ENCODE results near the gene NETO2. TPM values are rescaled to one million over a fixed set of nuclear protein-coding genes. Genes with fewer than 3 reads are reported as not detected.
"Not testable (repeated sequence)": the region's sequence is repeated elsewhere in the genome, so short reads cannot be mapped to it uniquely, and the experiment has no call there.

Gene NETO2
- total and polyA plus RNA-seq, 2 donors (not counting 1 experiment from before 2014, with no cell fraction given): 3.0 to 13.2 TPM

GRCh38 chr16:47113130-47113529 is 30.6 kb downstream of the NETO2 start:
- no peak overlapping the region for H3K9ac ChIP-seq (ENCODE audit: insufficient read depth, low read length)

GRCh38 chr16:47110939-47111338 is 32.8 kb downstream of the NETO2 start:
- Histone ChIP-seq H4K20me1 (ENCODE audit: control insufficient read depth, extremely low read depth, insufficient read depth, low read length) (no peaks in the 10 kb centered on the region), H3K4me2 (ENCODE audit: extremely low read depth, insufficient read depth, low read length) (no peak overlapping the region), H3K9ac (ENCODE audit: insufficient read depth, low read length) (no peak overlapping the region), H2AFZ (ENCODE audit: low read length) (no peak overlapping the region), H3K4me1 (ENCODE audit: control insufficient read depth, extremely low read depth, insufficient read depth, low read length) (no peaks in the 10 kb centered on the region), H3K27ac (ENCODE audit: insufficient read depth, low read length) (no peak overlapping the region), H3K36me3 (ENCODE audit: control insufficient read depth, insufficient read depth, low read length) (no peaks in the 10 kb centered on the region), H3K4me3 (replicated peaks in 1 of 4; ENCODE audit: control extremely low read depth in 1 of 4, insufficient read depth in 1 of 4, low read depth in 3 of 4, low read length in 4 of 4) (no peak overlapping the region), H3K27me3 (ENCODE audit: control insufficient read depth, insufficient read depth, low read length) (no peaks in the 10 kb centered on the region), H3K9me3 (ENCODE audit: control insufficient read depth, insufficient read depth, low read depth, low read length) (no peaks in the 10 kb centered on the region), H3K79me2 (ENCODE audit: control insufficient read depth, insufficient read depth, low read length) (no peaks in the 10 kb centered on the region)
- DNase-seq (ENCODE audit: low read depth in 2 of 2): no peak
- no peak for TF ChIP-seq CTCF (conservative IDR thresholded peaks at IDR 0.05 in 1 of 2, IDR thresholded peaks at IDR 0.05 in 1 of 2; ENCODE audit: low read depth in 1 of 2, low read length in 2 of 2)
- TF ChIP-seq EZH2 (IDR thresholded peaks at IDR 0.05; ENCODE audit: low read length, missing control alignments): no peak

More at GRCh38 chr16:47113130-47113529, 30.6 kb downstream of the NETO2 start:
- no peak overlapping the region for H3K4me3 ChIP-seq (replicated peaks in 1 of 4; ENCODE audit: control extremely low read depth in 1 of 4, insufficient read depth in 1 of 4, low read depth in 3 of 4, low read length in 4 of 4)
- no peaks in the 10 kb centered on the region for H3K4me1 ChIP-seq (ENCODE audit: control insufficient read depth, extremely low read depth, insufficient read depth, low read length)
- H3K4me2 ChIP-seq (ENCODE audit: extremely low read depth, insufficient read depth, low read length): no peak overlapping the region
- H3K27me3 ChIP-seq (ENCODE audit: control insufficient read depth, insufficient read depth, low read length): no peaks in the 10 kb centered on the region
- no peak for TF ChIP-seq CTCF (conservative IDR thresholded peaks at IDR 0.05 in 1 of 2, IDR thresholded peaks at IDR 0.05 in 1 of 2; ENCODE audit: low read depth in 1 of 2, low read length in 2 of 2)
- TF ChIP-seq EZH2 (IDR thresholded peaks at IDR 0.05; ENCODE audit: low read length, missing control alignments): no peak
- H3K27ac ChIP-seq (ENCODE audit: insufficient read depth, low read length): no peak overlapping the region
- H3K79me2 ChIP-seq (ENCODE audit: control insufficient read depth, insufficient read depth, low read length): no peaks in the 10 kb centered on the region
- H3K36me3 ChIP-seq (ENCODE audit: control insufficient read depth, insufficient read depth, low read length): no peaks in the 10 kb centered on the region
- H3K9me3 ChIP-seq (ENCODE audit: control insufficient read depth, insufficient read depth, low read depth, low read length): no peaks in the 10 kb centered on the region
- DNase-seq (ENCODE audit: low read depth in 2 of 2): no peak
- no peak overlapping the region for H2AFZ ChIP-seq (ENCODE audit: low read length)
- H4K20me1 ChIP-seq (ENCODE audit: control insufficient read depth, extremely low read depth, insufficient read depth, low read length): no peaks in the 10 kb centered on the region

GRCh38 chr16:47109361-47109760 is 34.4 kb downstream of the NETO2 start:
- no peaks in the 10 kb centered on the region for H4K20me1 ChIP-seq (ENCODE audit: control insufficient read depth, extremely low read depth, insufficient read depth, low read length)
- H3K4me3 ChIP-seq (replicated peaks in 1 of 4; ENCODE audit: control extremely low read depth in 1 of 4, insufficient read depth in 1 of 4, low read depth in 3 of 4, low read length in 4 of 4): no peak overlapping the region
- no peaks in the 10 kb centered on the region for H3K9me3 ChIP-seq (ENCODE audit: control insufficient read depth, insufficient read depth, low read depth, low read length)
- TF ChIP-seq CTCF (conservative IDR thresholded peaks at IDR 0.05 in 1 of 2, IDR thresholded peaks at IDR 0.05 in 1 of 2; ENCODE audit: low read depth in 1 of 2, low read length in 2 of 2): no peak
- no peak for TF ChIP-seq EZH2 (IDR thresholded peaks at IDR 0.05; ENCODE audit: low read length, missing control alignments)
- no peaks in the 10 kb centered on the region for H3K79me2 ChIP-seq (ENCODE audit: control insufficient read depth, insufficient read depth, low read length)
- H3K27ac ChIP-seq (ENCODE audit: insufficient read depth, low read length): no peak overlapping the region
- no peak overlapping the region for H2AFZ ChIP-seq (ENCODE audit: low read length)
- DNase-seq (ENCODE audit: low read depth in 2 of 2): no peak
- H3K36me3 ChIP-seq (ENCODE audit: control insufficient read depth, insufficient read depth, low read length): no peaks in the 10 kb centered on the region
- no peaks in the 10 kb centered on the region for H3K4me1 ChIP-seq (ENCODE audit: control insufficient read depth, extremely low read depth, insufficient read depth, low read length)
- no peak overlapping the region for H3K4me2 ChIP-seq (ENCODE audit: extremely low read depth, insufficient read depth, low read length)
- H3K9ac ChIP-seq (ENCODE audit: insufficient read depth, low read length): no peak overlapping the region
- H3K27me3 ChIP-seq (ENCODE audit: control insufficient read depth, insufficient read depth, low read length): no peaks in the 10 kb centered on the region

GRCh38 chr16:47102921-47103320 is 40.8 kb downstream of the NETO2 start:
- H3K9me3 ChIP-seq (ENCODE audit: control insufficient read depth, insufficient read depth, low read depth, low read length); DNase-seq (ENCODE audit: low read depth in 2 of 2); H3K4me3 ChIP-seq (replicated peaks in 1 of 4; ENCODE audit: control extremely low read depth in 1 of 4, insufficient read depth in 1 of 4, low read depth in 3 of 4, low read length in 4 of 4); H3K27me3 ChIP-seq (ENCODE audit: control insufficient read depth, insufficient read depth, low read length); H4K20me1 ChIP-seq (ENCODE audit: control insufficient read depth, extremely low read depth, insufficient read depth, low read length); H3K4me2 ChIP-seq (ENCODE audit: extremely low read depth, insufficient read depth, low read length); H3K36me3 ChIP-seq (ENCODE audit: control insufficient read depth, insufficient read depth, low read length); H3K79me2 ChIP-seq (ENCODE audit: control insufficient read depth, insufficient read depth, low read length); H3K9ac ChIP-seq (ENCODE audit: insufficient read depth, low read length); H2AFZ ChIP-seq (ENCODE audit: low read length); H3K4me1 ChIP-seq (ENCODE audit: control insufficient read depth, extremely low read depth, insufficient read depth, low read length); H3K27ac ChIP-seq (ENCODE audit: insufficient read depth, low read length): not testable (repeated sequence)

GRCh38 chr16:47097154-47097553 is 46.6 kb downstream of the NETO2 start:
- not testable (repeated sequence) for H3K9me3 ChIP-seq (ENCODE audit: control insufficient read depth, insufficient read depth, low read depth, low read length); H3K4me3 ChIP-seq (replicated peaks in 1 of 4; ENCODE audit: control extremely low read depth in 1 of 4, insufficient read depth in 1 of 4, low read depth in 3 of 4, low read length in 4 of 4); DNase-seq (ENCODE audit: low read depth in 2 of 2); H3K79me2 ChIP-seq (ENCODE audit: control insufficient read depth, insufficient read depth, low read length); H4K20me1 ChIP-seq (ENCODE audit: control insufficient read depth, extremely low read depth, insufficient read depth, low read length); H3K4me1 ChIP-seq (ENCODE audit: control insufficient read depth, extremely low read depth, insufficient read depth, low read length); H3K9ac ChIP-seq (ENCODE audit: insufficient read depth, low read length); H3K27ac ChIP-seq (ENCODE audit: insufficient read depth, low read length); H3K4me2 ChIP-seq (ENCODE audit: extremely low read depth, insufficient read depth, low read length); H3K36me3 ChIP-seq (ENCODE audit: control insufficient read depth, insufficient read depth, low read length); H2AFZ ChIP-seq (ENCODE audit: low read length); H3K27me3 ChIP-seq (ENCODE audit: control insufficient read depth, insufficient read depth, low read length)
